ENCODE results near the gene ZNF217. TPM values are rescaled to one million over a fixed set of nuclear protein-coding genes. Genes with fewer than 3 reads are reported as not detected.
"Not testable (repeated sequence)": the region's sequence is repeated elsewhere in the genome, so short reads cannot be mapped to it uniquely, and the experiment has no call there.

ZNF217 gene
- 31.4 and 44.0 TPM in 2 replicates for total RNA-seq (2014; rRNA removed; shearing (Covaris generic))

DNA sequence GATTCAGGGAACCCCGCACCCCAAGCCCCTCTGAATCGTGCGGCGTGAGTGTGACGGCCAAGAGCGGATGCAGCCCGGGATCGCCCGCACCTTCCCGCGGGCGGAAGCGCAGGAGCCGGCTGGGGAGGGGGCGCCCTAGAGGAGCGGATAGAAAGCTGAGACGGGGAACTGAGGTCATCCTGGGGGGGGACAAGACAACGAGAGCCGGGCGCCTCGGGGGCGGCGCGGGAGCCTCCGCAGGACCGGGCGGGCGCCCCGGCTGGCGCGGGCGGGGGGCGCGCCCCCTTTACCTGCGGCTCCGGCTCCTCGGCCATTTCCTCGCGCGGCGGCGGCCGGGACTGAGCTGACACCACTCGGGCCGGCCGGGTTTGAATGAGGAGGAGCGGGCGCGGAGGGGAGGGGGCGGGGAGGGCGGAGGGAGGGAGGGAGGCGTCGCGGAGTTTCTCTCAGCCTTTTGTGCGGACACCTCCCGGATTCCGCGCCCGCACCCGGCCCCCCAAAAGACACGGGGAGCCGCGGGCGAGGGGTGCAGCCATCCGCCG is at the start of gene ZNF217:
Gene ZNF217 (minus strand): TSS at position 374 of the 542 bp plus-strand sequence. CDS start 11,013 bp downstream, outside the sequence.
- peak within 1 kb of the TSS; percentile 80 for H3K4me3 ChIP-seq (ENCODE audit: insufficient read depth, low read depth, low read length)
- not testable (repeated sequence) for H3K27me3 ChIP-seq (ENCODE audit: control insufficient read depth, insufficient read depth, low read length); H3K36me3 ChIP-seq (replicated peaks; ENCODE audit: control insufficient read depth, insufficient read depth, low read length)
- DNase-seq, result peak; percentile 35

DNA sequence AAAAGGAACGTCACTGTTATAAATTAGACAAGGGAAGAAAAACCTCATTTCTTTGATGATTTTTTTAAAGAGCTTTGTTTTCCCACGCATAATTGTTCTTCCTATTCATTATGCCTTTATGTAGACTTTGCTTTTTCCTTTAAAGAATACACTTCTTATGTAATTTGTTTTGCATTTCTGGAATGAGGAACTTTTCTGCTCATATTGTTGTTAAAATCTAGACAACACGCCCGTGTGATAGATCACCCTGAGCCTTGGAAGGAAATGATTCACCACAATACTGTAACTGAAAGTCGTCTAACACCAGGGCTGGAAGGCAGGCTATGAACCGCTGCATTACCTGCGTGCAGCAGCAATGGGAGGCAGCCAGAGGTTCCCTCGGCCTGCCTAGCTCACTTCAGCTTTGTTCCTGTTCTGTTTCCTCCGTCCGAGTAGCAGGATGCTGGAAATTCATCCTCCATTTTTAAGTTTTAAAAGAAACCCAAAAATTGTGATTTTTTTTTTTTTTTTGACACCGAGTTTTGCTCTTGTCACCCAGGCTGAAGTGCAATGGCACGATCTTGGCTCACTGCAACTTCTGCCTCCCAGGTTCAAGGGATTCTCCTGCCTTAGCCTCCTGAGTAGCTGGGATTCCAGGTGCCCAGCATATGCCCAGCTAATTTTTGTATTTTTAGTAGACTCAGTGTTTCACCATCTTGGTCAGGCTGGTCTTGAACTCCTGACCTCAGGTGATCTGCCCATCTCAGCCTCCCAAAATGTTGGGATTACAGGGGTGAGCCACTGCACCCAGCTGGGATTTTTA is 49.6 kb upstream of the ZNF217 start:
- no peak for DNase-seq
- no peaks in the 10 kb centered on the region; the same call in 1 of the 2 replicates for H3K27me3 ChIP-seq (ENCODE audit: control insufficient read depth, insufficient read depth, low read length)
- H3K4me3 ChIP-seq (ENCODE audit: insufficient read depth, low read depth, low read length), result no peak overlapping the region
- no peaks in the 10 kb centered on the region for H3K36me3 ChIP-seq (replicated peaks; ENCODE audit: control insufficient read depth, insufficient read depth, low read length)

DNA sequence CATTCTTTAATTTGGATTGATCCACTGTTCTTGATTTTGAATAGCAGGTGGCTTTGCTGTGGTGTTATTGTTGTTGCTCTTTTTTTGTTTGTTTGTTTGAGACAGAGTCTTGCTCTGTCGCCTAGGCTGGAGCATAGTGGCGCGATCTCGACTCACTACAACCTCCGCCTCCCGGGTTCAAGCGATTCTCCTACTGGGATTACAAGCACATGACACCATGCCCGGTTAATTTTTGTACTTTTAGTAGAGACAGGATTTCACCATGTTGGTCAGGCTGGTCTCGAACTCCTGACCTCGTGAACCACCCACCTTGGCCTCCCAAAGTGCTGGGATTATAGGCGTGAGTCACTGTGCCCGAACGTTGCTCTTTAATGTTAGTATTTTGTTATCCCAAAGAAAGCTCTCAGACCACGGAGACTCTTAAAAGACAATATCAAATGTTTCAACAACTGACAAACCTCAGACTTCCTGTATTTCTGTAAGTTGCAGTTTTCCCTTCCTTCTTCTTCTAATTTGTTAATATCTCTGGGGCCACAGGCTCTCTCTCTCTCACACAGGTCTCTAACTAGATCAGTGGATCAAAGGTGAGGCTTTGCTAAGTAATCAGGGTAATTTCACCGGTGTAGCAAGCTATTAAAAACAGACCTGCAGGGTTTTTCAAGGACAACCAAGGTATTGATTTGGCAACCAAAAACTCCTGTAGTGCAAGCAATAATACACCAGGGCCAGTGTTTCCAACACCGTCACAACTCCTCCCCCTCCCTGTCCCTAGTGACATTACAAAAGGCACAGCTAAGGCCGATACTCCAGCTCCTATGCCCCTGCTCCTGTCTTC is 48.8 kb upstream of the ZNF217 start:
- peak; percentile 62 for DNase-seq
- Histone ChIP-seq H3K4me3 (ENCODE audit: insufficient read depth, low read depth, low read length) (no peak overlapping the region), H3K36me3 (replicated peaks; ENCODE audit: control insufficient read depth, insufficient read depth, low read length) (no peaks in the 10 kb centered on the region), H3K27me3 (ENCODE audit: control insufficient read depth, insufficient read depth, low read length) (no peaks in the 10 kb centered on the region; the same call in 1 of the 2 replicates)

DNA sequence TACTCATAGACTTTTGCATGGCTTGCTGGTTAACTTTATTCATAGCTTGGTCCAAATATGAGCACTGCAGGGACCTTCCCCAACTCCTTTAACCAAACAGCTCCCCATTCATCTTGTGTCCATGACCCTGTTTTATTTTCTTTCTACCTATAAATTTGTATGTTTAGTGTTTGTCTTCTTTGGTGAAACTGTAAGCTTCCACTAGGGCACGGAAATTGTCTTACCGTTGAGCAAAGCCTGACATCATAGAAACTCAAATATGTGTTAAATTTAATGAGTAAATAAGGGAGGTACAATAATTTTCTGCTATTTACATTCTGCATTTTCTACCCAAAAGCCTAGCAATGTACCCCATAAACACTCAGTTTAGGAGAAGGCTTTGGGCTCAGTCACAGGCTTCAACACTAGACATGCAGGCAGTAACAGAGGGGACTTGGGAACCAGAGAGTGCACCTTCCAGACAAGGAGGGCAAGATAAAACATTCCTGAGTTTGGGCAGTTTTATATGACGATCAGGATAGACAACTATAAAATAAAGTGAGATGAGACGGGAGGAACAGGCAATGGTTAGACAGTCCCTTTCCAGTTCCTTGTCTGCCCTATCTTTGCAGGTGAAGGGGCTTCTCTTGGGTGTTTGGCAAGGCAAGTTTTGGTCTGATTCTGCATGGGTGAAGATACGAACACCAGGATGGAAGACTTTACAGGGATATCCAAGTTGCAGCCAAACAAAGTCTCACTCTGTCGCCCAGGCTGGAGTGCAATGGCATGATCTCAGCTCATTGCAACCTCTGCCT is 46.2 kb upstream of the ZNF217 start:
- no peak overlapping the region for H3K4me3 ChIP-seq (ENCODE audit: insufficient read depth, low read depth, low read length)
- DNase-seq, result no peak
- no peaks in the 10 kb centered on the region; the same call in 1 of the 2 replicates for H3K27me3 ChIP-seq (ENCODE audit: control insufficient read depth, insufficient read depth, low read length)
- no peaks in the 10 kb centered on the region for H3K36me3 ChIP-seq (replicated peaks; ENCODE audit: control insufficient read depth, insufficient read depth, low read length)

DNA sequence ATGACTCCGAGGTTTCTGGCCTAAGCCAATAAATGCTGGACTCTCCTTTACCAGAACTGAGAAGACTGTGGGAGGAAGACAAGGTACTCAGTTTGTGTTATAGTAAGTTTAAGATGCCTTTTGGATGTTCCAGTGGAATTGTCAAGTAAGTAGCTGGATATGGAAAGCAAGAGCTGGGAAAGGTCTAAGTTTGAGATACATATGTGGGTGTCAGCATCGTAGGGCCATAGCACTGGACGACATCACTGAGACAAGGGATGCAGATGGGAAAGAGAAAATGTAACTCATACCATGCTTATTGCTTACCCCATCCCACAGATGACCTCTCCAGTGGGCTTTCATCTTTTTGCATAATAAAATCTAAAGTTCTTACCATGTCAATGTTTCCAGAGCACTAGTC is 45.5 kb upstream of the ZNF217 start:
- DNase-seq, result no peak
- Histone ChIP-seq H3K4me3 (ENCODE audit: insufficient read depth, low read depth, low read length) (no peak overlapping the region), H3K27me3 (ENCODE audit: control insufficient read depth, insufficient read depth, low read length) (no peaks in the 10 kb centered on the region; the same call in 1 of the 2 replicates), H3K36me3 (replicated peaks; ENCODE audit: control insufficient read depth, insufficient read depth, low read length) (no peaks in the 10 kb centered on the region)

DNA sequence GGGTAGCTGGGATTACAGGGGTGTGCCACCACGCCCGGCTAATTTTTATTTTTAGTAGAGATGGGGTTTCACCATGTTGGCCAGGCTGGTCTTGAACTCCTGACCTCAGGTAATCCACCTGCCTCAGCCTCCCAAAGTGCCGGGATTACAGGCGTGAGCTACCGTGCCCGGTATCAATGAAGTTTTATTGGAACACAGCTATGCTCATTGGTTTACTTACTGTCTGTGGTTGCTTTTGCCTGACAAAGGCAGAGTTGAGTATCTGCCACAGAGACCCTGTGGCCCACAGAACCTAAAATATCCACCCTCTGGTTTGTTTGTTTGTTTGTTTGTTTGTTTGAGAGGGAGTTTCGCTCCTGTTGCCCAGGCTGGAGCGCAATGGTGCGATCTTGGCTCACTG is 43.7 kb upstream of the ZNF217 start:
- H3K4me3 ChIP-seq (ENCODE audit: insufficient read depth, low read depth, low read length); H3K27me3 ChIP-seq (ENCODE audit: control insufficient read depth, insufficient read depth, low read length); H3K36me3 ChIP-seq (replicated peaks; ENCODE audit: control insufficient read depth, insufficient read depth, low read length); DNase-seq: not testable (repeated sequence)

DNA sequence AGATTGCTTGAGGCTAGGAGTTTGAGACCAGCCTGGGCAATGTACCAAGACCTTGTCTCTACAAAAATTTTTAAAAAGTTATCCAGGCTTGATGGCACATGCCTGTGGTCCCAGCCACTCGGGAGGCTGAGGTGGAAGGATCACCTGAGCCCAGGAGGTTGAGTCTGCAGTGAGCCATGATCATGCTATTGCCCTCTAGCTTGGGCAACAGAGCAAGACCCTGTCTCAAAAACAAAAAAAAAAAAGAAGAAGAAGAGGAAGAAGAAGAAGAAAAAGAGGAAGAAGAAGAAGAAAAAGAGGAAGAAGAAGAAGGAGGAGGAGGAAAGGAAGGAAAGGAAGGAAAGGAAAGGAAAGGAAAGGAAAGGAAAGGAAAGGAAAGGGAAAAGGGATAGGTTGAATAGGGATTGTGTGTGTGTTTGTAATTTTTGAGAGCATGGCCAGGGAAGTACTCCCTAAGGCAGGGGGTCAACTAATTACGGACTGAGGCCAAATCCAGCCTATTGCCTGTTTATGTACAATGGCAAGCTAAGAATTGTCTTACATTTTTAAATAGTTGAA is 43.0 kb upstream of the ZNF217 start:
- Histone ChIP-seq H3K4me3 (ENCODE audit: insufficient read depth, low read depth, low read length) (no peak overlapping the region), H3K27me3 (ENCODE audit: control insufficient read depth, insufficient read depth, low read length) (no peaks in the 10 kb centered on the region; the same call in 1 of the 2 replicates), H3K36me3 (replicated peaks; ENCODE audit: control insufficient read depth, insufficient read depth, low read length) (no peaks in the 10 kb centered on the region)
- no peak for DNase-seq

DNA sequence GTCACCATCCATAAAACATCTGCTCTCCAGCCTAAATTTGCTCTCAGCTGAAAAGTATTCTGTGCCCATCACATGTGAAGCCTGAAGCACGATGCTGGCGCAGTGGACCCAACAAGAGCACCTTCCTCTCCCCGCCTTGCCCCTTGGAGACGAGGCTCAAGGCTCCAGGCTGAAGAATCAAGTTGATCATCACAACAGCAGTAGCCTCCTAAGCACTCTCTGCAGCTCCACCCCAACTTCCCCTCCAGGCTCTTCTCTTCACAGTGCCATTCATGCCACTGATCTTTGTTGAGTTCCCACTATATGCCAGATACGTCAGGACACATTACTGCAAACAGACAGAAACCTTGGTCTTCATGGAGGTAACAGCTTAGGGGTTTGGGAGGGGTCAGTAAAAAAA is 41.6 kb upstream of the ZNF217 start:
- H3K4me3 ChIP-seq (ENCODE audit: insufficient read depth, low read depth, low read length), result no peak overlapping the region
- DNase-seq, result no peak
- no peaks in the 10 kb centered on the region; the same call in 1 of the 2 replicates for H3K27me3 ChIP-seq (ENCODE audit: control insufficient read depth, insufficient read depth, low read length)
- H3K36me3 ChIP-seq (replicated peaks; ENCODE audit: control insufficient read depth, insufficient read depth, low read length), result no peaks in the 10 kb centered on the region

DNA sequence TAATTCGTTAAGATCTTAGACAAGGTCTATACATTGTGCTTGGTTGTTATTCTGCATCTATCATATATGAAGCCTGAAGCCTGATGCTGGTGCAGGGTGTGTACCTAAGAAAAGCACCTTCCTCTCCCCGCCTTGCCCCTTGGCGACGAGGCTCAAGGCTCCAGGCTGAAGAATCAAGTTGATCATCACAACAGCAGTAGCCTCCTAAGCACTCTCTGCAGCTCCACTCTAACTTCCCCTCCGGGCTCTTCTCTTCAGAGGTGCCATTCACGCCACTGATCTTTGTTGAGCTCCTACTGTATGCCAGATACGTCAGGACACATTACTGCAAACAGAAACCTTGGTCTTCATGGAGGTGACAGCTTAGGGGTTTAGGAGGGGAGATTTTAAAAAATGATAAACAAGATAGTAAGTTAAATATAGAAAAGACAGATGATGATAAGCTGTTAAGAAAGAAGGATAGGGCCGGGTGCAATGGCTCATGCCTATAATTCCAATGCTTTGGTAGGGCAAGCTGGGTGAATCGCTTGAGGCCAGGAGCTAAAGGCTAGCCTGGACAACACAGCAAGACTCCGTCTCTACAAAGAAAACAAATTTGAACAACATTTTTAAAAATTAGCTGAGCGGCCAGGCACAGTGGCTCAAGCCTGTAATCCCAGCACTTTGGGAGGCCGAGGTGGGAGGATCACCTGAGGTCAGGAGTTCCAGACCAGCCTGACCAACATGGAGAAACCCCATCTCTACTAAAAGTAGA is 38.4 kb upstream of the ZNF217 start:
- H3K36me3 ChIP-seq (replicated peaks; ENCODE audit: control insufficient read depth, insufficient read depth, low read length), result no peaks in the 10 kb centered on the region
- DNase-seq, result no peak
- no peak overlapping the region for H3K4me3 ChIP-seq (ENCODE audit: insufficient read depth, low read depth, low read length)
- H3K27me3 ChIP-seq (ENCODE audit: control insufficient read depth, insufficient read depth, low read length), result no peaks in the 10 kb centered on the region

DNA sequence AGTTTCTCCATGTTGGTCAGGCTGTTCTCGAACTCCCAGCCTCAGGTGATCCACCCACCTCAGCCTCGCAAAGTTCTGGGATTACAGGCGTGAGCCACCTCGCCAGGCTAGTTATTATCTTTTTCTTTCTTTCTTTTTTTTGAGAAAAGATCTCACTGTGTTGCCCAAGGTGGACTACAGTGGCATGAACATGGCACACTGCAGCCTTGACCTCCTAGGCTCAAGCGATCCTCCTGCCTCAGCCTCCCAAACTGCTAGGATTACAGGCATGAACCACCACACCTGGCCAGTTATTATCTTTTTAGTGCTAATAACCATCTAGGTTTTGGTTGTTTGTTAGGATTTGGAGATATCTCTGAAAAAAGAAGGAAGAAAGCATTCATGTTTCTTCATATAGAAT is 35.8 kb upstream of the ZNF217 start:
- no peak for DNase-seq
- Histone ChIP-seq H3K4me3 (ENCODE audit: insufficient read depth, low read depth, low read length) (no peak overlapping the region), H3K36me3 (replicated peaks; ENCODE audit: control insufficient read depth, insufficient read depth, low read length) (no peaks in the 10 kb centered on the region), H3K27me3 (ENCODE audit: control insufficient read depth, insufficient read depth, low read length) (no peaks in the 10 kb centered on the region)

DNA sequence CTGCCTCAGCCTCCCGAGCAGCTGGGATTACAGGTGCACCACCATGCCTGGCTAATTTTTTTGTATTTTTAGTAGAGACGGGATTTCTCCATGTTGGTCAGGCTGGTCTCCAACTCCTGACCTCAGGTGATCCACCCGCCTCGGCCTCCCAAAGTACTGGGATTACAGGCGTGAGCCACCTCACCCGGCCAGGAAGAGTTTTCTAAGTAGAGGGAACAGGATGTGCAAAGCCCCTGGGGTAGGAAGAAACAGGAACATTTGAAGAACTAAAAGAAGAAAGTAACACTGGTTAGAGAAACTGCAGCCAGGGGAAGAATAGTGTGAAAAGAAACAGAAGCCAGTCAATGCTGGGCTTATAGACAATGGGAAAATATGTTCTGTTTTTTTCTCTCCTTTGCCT is 35.1 kb upstream of the ZNF217 start:
- not testable (repeated sequence) for H3K4me3 ChIP-seq (ENCODE audit: insufficient read depth, low read depth, low read length); DNase-seq; H3K36me3 ChIP-seq (replicated peaks; ENCODE audit: control insufficient read depth, insufficient read depth, low read length); H3K27me3 ChIP-seq (ENCODE audit: control insufficient read depth, insufficient read depth, low read length)

DNA sequence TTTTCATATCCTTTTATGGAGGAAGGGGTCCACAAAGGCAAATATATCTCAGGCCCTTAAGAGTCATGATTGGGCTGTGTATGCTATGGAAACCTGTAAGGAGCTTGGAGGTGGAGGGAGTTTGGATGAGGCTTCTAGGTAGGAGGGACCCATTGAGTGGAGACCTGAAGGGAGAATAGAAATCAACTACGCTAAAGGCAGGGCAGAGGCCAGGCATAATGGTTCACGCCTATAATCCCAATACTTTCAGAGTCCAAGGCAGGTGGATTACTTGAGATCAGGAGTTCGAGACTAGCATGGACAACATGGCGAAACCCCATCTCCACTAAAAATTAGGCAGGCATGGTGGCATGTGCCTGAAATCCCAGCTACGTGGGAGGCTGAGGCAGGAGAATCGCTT is 34.4 kb upstream of the ZNF217 start:
- Histone ChIP-seq H3K27me3 (ENCODE audit: control insufficient read depth, insufficient read depth, low read length) (no peaks in the 10 kb centered on the region), H3K4me3 (ENCODE audit: insufficient read depth, low read depth, low read length) (no peak overlapping the region), H3K36me3 (replicated peaks; ENCODE audit: control insufficient read depth, insufficient read depth, low read length) (no peaks in the 10 kb centered on the region)
- no peak for DNase-seq

DNA sequence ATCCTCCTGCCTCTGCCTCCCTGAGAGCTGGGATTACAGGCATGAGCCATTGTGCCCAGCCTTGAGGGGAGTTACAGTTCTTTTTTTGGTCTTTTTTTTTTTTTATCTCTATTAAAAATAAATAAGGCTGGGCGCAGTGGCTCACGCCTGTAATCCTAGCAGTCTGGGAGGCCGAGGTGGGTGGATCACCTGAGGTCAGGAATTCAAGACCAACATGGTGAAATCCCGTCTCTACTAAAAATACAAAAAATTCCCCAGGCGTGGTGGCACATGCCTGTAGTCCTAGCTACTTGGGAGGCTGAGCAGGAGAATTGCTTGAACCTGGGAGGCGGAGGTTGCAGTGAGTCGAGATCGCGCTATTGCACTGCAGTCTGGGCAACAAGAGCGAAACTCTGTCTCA is 33.4 kb upstream of the ZNF217 start:
- not testable (repeated sequence) for DNase-seq; H3K27me3 ChIP-seq (ENCODE audit: control insufficient read depth, insufficient read depth, low read length); H3K4me3 ChIP-seq (ENCODE audit: insufficient read depth, low read depth, low read length); H3K36me3 ChIP-seq (replicated peaks; ENCODE audit: control insufficient read depth, insufficient read depth, low read length)

Data from H7 (cell line).